ENCODE results near the gene MLN.

Gene MLN

GRCh38 chr6:33771146-33772081 is 32.4 kb downstream of the MLN start:
- peak; percentile 64 to 94 for DNase-seq

DNA sequence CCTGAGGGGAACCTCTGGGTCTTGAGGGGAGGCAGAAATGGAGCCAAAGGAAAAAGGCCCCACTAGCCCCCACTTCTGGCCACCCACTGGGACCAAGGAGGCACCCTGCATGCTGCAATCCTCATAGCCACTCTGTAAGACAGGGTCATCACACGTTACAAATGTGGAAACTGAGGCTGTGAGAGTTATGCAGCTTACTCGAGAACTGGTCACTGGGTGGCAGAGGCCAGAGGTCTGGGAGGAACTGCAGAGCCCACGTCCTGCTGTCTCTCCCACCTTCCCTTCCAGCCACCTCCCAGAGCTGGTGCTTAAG is 33.0 kb downstream of the MLN start:
- no peak for DNase-seq

GRCh38 chr6:33770124-33770832 is 33.5 kb downstream of the MLN start:
- DNase-seq = no peak

DNA sequence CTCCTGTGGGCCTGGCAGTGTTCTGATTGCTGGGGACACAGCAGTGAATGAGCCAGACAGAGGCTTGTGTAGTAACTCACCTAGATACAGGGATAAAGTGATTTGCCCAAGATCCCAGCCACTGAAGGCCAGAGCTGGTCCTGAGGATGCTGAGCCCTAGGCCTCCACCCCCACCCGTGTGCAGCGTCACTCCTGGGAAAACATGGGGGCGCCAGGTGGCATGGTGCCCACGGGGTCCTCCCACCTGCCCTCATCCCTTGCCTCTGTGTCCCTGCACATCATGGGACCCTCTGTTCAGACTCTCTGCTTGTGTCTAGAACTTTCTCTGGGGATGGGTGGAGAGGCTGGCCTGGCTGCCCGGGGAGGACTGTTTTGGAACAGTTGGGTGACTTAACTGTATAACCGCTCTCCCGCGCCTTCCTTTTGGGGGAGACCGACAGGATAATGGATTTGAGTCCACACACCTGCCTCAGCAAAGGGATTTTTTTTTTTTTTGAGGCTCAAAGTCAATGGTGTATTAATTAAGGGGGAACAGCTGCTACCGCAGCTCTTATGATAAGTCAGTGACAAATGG is 34.5 kb downstream of the MLN start:
- no peak for DNase-seq

- peak; percentile 35 to 84 for DNase-seq
Observed at GRCh38 chr6:33768644-33769120, 35.1 kb downstream of the MLN start.

GRCh38 chr6:33766921-33767907 is 36.6 kb downstream of the MLN start:
- DNase-seq = no peak

DNA sequence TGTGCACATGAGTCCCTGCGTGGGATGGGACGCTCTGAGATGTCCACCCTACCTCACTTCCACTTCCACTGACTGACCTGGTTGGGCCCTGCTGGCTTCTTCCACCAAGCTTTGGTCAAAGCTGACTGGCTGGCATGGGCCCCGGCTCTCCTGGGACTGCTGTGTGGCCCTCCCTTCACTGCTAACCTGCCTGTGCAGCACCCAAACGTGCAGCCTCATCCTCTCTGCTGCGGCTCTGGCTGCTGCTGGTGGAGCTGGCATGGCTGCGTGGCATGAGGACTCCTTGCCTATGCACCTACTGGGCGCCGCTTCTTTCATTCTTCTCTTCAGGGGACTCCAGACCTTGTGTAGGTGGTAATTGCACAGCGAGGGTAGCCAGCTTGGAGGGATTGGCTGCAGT is 38.4 kb downstream of the MLN start:
- no peak for DNase-seq

- DNase-seq = no peak
Observed at GRCh38 chr6:33764036-33764435, 39.8 kb downstream of the MLN start.

DNA sequence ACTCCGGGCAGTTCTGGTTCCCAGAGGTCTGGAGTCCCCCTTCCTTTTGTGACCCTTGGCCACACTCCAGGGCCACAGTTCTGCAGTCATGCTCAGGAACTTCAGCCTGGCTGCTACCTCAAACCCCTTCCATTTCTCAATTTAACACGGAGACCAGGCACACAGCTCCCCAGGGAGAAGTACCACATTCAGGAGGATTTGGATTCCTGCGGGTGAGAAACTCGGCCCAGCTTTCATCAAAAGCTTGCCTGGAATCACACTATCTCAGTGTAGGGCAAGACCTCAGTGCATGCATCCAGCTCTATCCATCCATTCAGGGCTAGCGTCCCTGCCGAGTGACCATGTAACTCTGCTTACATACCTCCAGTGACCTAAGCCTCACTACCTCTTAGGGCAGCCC is 40.3 kb downstream of the MLN start:
- no peak for DNase-seq

DNA sequence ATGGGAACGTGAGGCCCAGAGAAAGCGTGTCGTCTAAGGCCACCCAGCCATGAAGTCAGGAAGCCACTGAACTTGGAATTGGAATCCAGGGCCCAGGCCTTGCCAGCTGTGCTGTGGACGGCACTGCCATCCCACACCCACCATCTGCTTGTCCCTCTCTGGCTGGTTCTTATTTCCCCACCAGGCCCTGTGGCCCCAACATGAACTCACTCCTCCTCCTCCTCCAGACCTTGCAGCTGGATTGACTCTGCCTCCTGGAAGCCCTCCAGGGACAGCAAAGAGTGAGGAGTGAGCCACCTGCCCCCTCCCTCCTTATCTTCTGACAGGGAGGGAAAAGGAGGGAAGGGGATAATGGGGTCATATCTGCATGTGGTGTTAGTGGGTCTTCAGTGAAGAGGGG is 41.1 kb downstream of the MLN start:
- no peak for DNase-seq

GRCh38 chr6:33761922-33762629 is 41.7 kb downstream of the MLN start:
- peak in 1 of 2 experiments; percentile 72 for DNase-seq

DNA sequence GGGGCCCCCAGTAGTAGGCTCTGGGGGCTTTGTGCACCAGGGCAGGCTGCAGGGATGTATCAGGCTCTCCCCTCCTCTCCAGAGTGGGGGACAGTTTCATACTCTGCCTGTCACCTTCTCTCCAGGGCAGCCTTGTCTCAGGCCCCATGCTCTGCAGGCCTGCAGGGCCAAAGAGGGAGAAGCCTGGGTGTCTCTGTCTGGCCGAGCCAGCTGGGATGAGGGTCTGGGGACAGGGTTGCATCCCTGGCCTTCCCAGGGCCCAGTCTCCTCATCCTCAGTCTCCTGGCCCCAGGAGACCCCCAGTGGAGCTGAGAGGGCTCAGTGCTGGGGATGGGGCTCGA is 42.3 kb downstream of the MLN start:
- DNase-seq = no peak

DNA sequence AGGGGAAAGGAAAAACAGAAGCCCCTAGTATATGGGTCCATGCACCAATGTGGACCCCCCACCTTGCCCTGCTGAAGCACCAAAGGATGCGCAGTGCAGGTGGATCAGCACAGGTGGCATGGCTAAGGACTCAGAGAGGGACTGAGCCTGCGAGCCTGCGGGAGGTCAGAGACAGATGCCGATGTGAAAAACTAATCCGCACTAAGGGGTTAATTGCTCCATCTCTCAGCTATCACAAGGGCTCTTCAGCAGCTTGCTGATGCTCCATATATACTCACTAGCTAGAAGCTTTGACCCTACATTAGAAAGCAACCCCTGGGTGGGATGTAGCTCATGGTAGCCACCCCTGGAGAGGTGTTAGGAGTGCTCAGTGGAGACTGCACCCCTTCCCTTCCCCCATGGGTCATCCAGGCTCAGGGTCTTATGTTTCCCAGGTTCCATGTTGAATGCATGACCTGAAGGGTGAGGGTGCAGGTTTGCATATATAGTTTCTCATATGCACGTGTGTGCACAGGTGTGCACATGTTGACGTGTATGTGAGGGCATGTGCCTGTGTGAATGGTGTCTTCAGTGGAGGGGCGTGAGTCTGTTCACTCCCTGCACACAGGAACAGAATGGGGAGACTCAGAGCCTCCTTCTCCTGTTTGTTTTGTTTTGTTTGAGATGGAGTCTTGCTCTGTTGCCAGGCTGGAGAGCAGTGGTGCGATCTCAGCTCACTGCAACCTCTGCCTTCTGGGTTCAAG is 43.7 kb downstream of the MLN start:
- no peak for DNase-seq

GRCh38 chr6:33758815-33759216 is 45.0 kb downstream of the MLN start:
- DNase-seq = no peak

DNA sequence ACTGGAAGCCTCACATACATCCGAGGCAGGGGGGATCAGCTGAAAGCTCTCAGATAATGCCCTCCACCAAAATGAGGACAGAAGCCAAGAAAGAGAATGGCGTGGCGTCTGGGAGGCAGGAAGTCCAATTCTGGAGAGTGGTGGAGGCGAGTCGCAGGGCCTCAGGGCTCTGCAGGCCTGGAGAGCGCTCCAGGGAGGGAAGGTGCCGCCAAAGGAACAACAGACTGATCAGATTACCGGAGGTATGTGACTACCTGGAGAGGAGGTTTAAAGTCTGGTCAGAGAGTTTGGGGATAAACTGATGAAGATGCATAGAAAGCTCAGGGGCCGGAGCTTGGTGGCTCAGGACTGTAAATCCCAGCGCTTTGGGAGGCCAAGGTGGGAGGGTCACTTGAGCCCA is 45.9 kb downstream of the MLN start:
- no peak for DNase-seq

GRCh38 chr6:33757113-33757512 is 46.7 kb downstream of the MLN start:
- DNase-seq = no peak

- no peak for DNase-seq
Observed at GRCh38 chr6:33756211-33756954, 47.4 kb downstream of the MLN start.

DNA sequence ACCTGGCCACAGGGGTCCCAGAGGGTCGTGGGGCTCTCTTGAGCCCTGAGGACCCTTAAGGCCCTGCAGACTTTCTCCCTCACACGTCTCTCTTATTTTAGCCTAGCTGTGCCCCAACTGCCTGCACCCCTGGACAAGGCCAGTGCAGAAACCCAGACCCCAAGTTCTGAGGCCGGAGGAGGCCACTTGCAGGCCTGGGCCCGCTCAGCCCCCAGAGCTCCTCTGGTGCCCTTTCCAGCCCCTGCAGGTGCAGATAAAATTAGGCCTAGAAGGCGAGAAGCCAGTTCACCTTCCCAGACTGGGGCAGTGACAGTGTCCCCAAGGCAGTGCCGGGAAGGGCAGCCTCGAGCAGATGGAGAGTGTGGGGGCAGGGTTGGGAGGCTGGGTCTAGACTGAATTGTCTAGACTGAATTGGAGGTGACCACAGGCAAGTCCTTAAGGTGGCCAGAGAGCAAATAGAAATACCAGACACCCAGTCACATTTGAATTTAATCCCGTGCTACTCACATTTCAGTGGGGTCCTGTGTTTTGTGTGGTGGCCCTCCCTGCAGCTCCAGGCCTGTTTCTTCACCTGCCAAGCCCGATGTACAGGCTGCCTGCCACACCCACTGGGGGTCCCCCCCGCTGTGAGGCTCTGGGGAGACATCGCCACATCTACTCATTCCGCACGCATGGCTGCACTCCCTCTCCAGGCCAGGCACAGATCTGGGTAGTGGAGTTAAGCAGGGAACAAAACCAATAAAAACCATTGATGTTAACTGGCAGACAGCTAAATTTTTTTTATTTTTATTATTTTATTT is 48.5 kb downstream of the MLN start:
- DNase-seq = peak; percentile 51 to 82

GRCh38 chr6:33754222-33754621 is 49.6 kb downstream of the MLN start:
- DNase-seq = no peak

GRCh38 chr6:33752646-33753015 is 51.2 kb downstream of the MLN start:
- no peak for DNase-seq
